Prostate gland (tissue), 1 donor: ENCODE measurements around the gene RHAG.

Experiments
- POLR2A ChIP-seq: fragments of 450-650 bp; IDR thresholded peaks from one replicate; pipeline ENCODE4 v1.6.1; 2016; ENCODE audit warnings: antibody characterized with exemption, mild to moderate bottlenecking
- POLR2AphosphoS5 ChIP-seq: sonication (generic); formaldehyde crosslinking; IDR thresholded peaks from one replicate; pipeline ENCODE4 v1.6.1; 2017; ENCODE audit warnings: antibody characterized with exemption

DNA sequence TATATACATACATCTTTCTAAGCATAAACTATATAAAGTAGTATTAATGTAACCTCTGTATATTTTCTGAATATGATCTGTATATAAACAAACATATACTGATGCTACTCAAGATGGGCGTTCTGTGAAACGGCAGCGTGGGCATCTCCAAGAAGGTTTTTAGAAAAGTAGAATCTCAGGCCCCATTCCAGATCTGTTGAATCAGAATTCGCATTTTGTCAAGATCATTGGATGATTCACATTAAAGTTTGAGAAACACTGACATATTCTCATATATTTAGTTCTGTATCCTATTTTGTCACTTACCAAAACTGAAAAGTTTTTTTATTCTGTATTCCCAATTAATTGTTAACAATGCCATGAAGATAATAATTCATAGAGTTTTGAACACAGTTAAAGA lies 80.7 kb downstream of the RHAG start:
- TF ChIP-seq POLR2A (no peak), POLR2AphosphoS5 (no peak)
